HepG2 (cell line): ENCODE results near the gene DDX19B. TPM values are rescaled to one million over a fixed set of nuclear protein-coding genes. Genes with fewer than 3 reads are reported as not detected.

Experiments
- GTF3A ChIP-seq: sonication (generic); formaldehyde crosslinking; conservative IDR thresholded peaks from 2 replicates; pipeline ENCODE4 v1.4.0; 2020; ENCODE audit warnings: mild to moderate bottlenecking, missing genetic modification reagents
- HMG20B ChIP-seq: conservative IDR thresholded peaks from 2 replicates; pipeline ENCODE4 v1.6.1; 2016; ENCODE audit warnings: missing genetic modification reagents, missing compliant biosample characterization
- JUN ChIP-seq: sonication (generic); formaldehyde crosslinking; IDR thresholded peaks from 2 replicates; pipeline ENCODE4 v1.4.0; 2020; ENCODE audit warnings: mild to moderate bottlenecking, missing genetic modification reagents
- KDM6A ChIP-seq: IDR thresholded peaks from 2 replicates; pipeline ENCODE4 v1.6.1; 2016; ENCODE audit warnings: low read depth
- KLF12 ChIP-seq: sonication (generic); formaldehyde crosslinking; IDR thresholded peaks from 2 replicates; pipeline ENCODE4 v1.4.0; 2020; ENCODE audit warnings: missing genetic modification reagents, borderline replicate concordance
- KLF16 ChIP-seq, 2 experiments: sonication (generic) in 1 of 2; formaldehyde crosslinking in 1 of 2; IDR thresholded peaks; 2 replicates each; pipeline versions ENCODE4 v1.6.1 to v1.8.0; 2016 to 2023; ENCODE audit warnings: missing genetic modification reagents in 2 of 2, missing compliant biosample characterization in 1 of 2
- MTF1 ChIP-seq: sonication (generic); formaldehyde crosslinking; IDR thresholded peaks from 2 replicates; pipeline ENCODE4 v1.5.0; 2020; ENCODE audit warnings: missing genetic modification reagents
- NPAS2 ChIP-seq: sonication (generic); formaldehyde crosslinking; IDR thresholded peaks from 2 replicates; pipeline ENCODE4 v1.8.0; 2022; ENCODE audit warnings: mild to moderate bottlenecking, missing genetic modification reagents, borderline replicate concordance
- NR2C2 ChIP-seq: sonication (generic); formaldehyde crosslinking; IDR thresholded peaks from 2 replicates; pipeline ENCODE4 v1.4.0; 2020; ENCODE audit warnings: missing genetic modification reagents, mild to moderate bottlenecking, moderate library complexity, borderline replicate concordance
- NR2F2 ChIP-seq: IDR thresholded peaks from 2 replicates; pipeline ENCODE4 v1.6.1; 2012; ENCODE audit warnings: low read depth, inconsistent platforms, borderline replicate concordance
- POLR2A ChIP-seq, 2 experiments: IDR thresholded peaks; 2 replicates each; pipeline ENCODE4 v1.6.1; 2011; ENCODE audit warnings: low read depth in 2 of 2, low read length in 2 of 2, mild to moderate bottlenecking in 1 of 2, moderate library complexity in 1 of 2; ENCODE audit not compliant: insufficient read depth in 1 of 2
- POLR2G ChIP-seq: fragments of 200-400 bp; formaldehyde crosslinking; IDR thresholded peaks from 2 replicates; pipeline ENCODE4 v1.6.1; 2018; ENCODE audit warnings: mild to moderate bottlenecking, low read depth, low read length, moderate library complexity
- REXO4 ChIP-seq: sonication (generic); formaldehyde crosslinking; IDR thresholded peaks from 2 replicates; pipeline ENCODE4 v1.8.0; 2022; ENCODE audit warnings: missing genetic modification reagents, mild to moderate bottlenecking, borderline replicate concordance
- SMAD3 ChIP-seq: sonication (generic); formaldehyde crosslinking; IDR thresholded peaks from 2 replicates; pipeline ENCODE4 v1.4.0; 2020; ENCODE audit warnings: missing genetic modification reagents
- SOX5 ChIP-seq: IDR thresholded peaks from 2 replicates; pipeline ENCODE4 v1.6.1; 2016; ENCODE audit warnings: borderline replicate concordance
- ZC3H13 ChIP-seq: sonication (generic); formaldehyde crosslinking; IDR thresholded peaks from 2 replicates; pipeline ENCODE4 v1.8.1; 2023; ENCODE audit warnings: mild to moderate bottlenecking, missing genetic modification reagents, moderate library complexity
- ZNF20 ChIP-seq: sonication (generic); formaldehyde crosslinking; IDR thresholded peaks from 2 replicates; pipeline ENCODE4 v1.4.0; 2020; ENCODE audit warnings: mild to moderate bottlenecking, moderate library complexity, missing genetic modification reagents
- ZNF251 ChIP-seq: sonication (generic); formaldehyde crosslinking; IDR thresholded peaks from 2 replicates; pipeline ENCODE4 v1.9.0; 2021; ENCODE audit warnings: mild to moderate bottlenecking, missing genetic modification reagents
- ZNF430 ChIP-seq: sonication (generic); formaldehyde crosslinking; IDR thresholded peaks from 2 replicates; pipeline ENCODE4 v1.9.0; 2021; ENCODE audit warnings: mild to moderate bottlenecking, missing genetic modification reagents
- ZNF674 ChIP-seq: sonication (generic); formaldehyde crosslinking; IDR thresholded peaks from 2 replicates; pipeline ENCODE4 v1.5.0; 2020; ENCODE audit warnings: low read depth, mild to moderate bottlenecking, missing genetic modification reagents
- ZNF883 ChIP-seq: sonication (generic); formaldehyde crosslinking; IDR thresholded peaks from 2 replicates; pipeline ENCODE4 v1.5.1; 2020; ENCODE audit warnings: mild to moderate bottlenecking, missing genetic modification reagents; ENCODE audit errors: not compliant biosample characterization
- ZSCAN20 ChIP-seq: sonication (generic); formaldehyde crosslinking; IDR thresholded peaks from 2 replicates; pipeline ENCODE4 v1.4.0; 2020; ENCODE audit warnings: missing genetic modification reagents, mild to moderate bottlenecking, borderline replicate concordance
- polyA plus RNA-seq, 8 experiments: library from polyadenylated mRNA; depleted of rRNA in 3 of 8; stranded (reverse) in 7 of 8; unstranded in 1 of 8; fragments of >200 nt; fragmentation: Illumina TruSeq in 4 of 8; extraction: Trizol in 4 of 8; gene quantifications; 2 replicates each; pipeline versions ENCODE4 v1.2.1 to v1.2.3, GENCODE V29; 2011 to 2016; ENCODE audit warnings: low read depth in 4 of 8, missing spikeins in 1 of 8, mixed read lengths in 1 of 8; ENCODE audit not compliant: insufficient read depth in 1 of 8
- total RNA-seq, 5 experiments: library from RNA; depleted of rRNA; stranded (reverse); fragments of >200 nt; fragmentation: Illumina TruSeq; extraction: Trizol; gene quantifications; 2 replicates each; pipeline ENCODE4 v1.2.3, GENCODE V29; 2016; ENCODE audit warnings: low read depth in 1 of 5
- TF ChIP-seq, protein P1 (sequence below): sonication (generic); formaldehyde crosslinking; IDR thresholded peaks from 2 replicates; pipeline ENCODE4 v1.4.0; 2020; ENCODE audit warnings: missing genetic modification reagents
- TF ChIP-seq, protein P2 (sequence below): sonication (generic); formaldehyde crosslinking; IDR thresholded peaks from 2 replicates; pipeline ENCODE4 v1.8.0; 2022; ENCODE audit warnings: mild to moderate bottlenecking, missing genetic modification reagents, moderate library complexity
- TF ChIP-seq, protein P3 (sequence below): sonication (generic); formaldehyde crosslinking; conservative IDR thresholded peaks from 2 replicates; pipeline ENCODE4 v1.4.0; 2020; ENCODE audit warnings: missing genetic modification reagents

Gene DDX19B
- total and polyA plus RNA-seq, 2 of the 13 experiments (the other 11 are each of a cell fraction or from before 2014, with no cell fraction given) = 36.2 to 40.0 TPM

DNA sequence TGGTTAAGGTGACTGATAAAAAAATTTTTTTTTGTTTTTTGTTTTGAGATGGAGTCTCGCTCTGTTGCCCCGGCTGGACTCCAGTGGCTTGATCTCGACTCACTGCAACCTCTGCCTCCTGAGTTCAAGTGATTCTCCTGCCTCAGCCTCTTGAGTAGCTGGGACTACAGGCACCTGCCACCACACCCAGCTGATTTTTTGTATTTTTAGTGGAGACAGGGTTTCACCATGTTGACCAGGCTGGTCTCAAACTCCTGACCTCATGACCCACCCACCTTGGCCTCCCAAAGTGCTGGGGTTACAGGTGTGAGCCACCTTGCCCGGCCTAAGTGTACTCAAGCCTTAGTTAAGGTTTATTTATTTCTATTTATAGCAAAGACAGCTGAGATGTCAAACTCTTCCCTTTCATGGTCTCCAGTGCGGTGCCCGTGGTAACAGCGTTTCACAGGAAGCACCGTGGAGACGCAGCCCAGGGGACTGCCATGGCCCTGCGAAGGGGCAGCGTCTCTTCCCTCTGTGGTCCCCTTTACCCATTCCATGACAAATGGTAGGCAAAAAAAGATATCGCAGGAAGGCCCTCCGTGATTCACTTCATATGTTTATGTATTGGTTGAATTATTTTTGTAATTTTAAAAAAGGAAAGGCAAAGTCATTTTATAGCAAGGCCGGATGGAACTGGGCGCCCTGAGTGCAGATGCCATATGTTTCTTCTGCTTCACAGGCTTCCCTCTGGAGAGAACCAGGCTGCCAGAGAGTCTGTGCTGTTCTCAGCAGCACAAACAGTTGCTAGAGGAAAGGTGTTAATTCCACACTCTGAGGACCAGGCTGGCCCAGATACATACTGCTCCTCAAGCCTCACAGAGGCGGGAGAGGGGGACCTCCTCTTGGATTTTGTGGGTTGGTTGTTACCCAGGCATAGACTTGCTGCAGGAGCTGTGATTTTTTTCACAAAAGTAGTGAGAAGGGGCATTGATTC is 76.9 kb downstream of the DDX19B start (continued):
- TF ChIP-seq REXO4 (CRISPR knock-in tag) (no peak), NPAS2 (CRISPR knock-in tag) (no peak), KLF12 (CRISPR knock-in tag) (no peak), MTF1 (no peak), KLF16 (CRISPR knock-in tag; IDR thresholded peaks at IDR 0.05) (no peak), SOX5 (CRISPR knock-in tag) (no peak), ZSCAN20 (CRISPR knock-in tag) (no peak), SMAD3 (CRISPR knock-in tag) (no peak), POLR2G (peak; percentile 51), HMG20B (CRISPR knock-in tag) (no peak), ZNF674 (CRISPR knock-in tag) (no peak), ZNF20 (CRISPR knock-in tag) (no peak), POLR2A (IDR thresholded peaks at IDR 0.05; ENCODE audit: insufficient read depth in 1 of 2, low read depth in 2 of 2, low read length in 2 of 2) (peak in 1 of 2 experiments; percentile 17; a peak in 1 of 4 replicates), ZNF251 (CRISPR knock-in tag) (no peak), NR2C2 (no peak), ZNF430 (CRISPR knock-in tag) (no peak), KDM6A (CRISPR knock-in tag) (no peak), NR2F2 (no peak), JUN (CRISPR knock-in tag) (no peak), ZC3H13 (CRISPR knock-in tag) (0 out of 2 replicates have a peak, but pooled peaks have one; percentile 20), GTF3A (no peak), ZNF883 (no peak)
- TF ChIP-seq, protein P1, sequence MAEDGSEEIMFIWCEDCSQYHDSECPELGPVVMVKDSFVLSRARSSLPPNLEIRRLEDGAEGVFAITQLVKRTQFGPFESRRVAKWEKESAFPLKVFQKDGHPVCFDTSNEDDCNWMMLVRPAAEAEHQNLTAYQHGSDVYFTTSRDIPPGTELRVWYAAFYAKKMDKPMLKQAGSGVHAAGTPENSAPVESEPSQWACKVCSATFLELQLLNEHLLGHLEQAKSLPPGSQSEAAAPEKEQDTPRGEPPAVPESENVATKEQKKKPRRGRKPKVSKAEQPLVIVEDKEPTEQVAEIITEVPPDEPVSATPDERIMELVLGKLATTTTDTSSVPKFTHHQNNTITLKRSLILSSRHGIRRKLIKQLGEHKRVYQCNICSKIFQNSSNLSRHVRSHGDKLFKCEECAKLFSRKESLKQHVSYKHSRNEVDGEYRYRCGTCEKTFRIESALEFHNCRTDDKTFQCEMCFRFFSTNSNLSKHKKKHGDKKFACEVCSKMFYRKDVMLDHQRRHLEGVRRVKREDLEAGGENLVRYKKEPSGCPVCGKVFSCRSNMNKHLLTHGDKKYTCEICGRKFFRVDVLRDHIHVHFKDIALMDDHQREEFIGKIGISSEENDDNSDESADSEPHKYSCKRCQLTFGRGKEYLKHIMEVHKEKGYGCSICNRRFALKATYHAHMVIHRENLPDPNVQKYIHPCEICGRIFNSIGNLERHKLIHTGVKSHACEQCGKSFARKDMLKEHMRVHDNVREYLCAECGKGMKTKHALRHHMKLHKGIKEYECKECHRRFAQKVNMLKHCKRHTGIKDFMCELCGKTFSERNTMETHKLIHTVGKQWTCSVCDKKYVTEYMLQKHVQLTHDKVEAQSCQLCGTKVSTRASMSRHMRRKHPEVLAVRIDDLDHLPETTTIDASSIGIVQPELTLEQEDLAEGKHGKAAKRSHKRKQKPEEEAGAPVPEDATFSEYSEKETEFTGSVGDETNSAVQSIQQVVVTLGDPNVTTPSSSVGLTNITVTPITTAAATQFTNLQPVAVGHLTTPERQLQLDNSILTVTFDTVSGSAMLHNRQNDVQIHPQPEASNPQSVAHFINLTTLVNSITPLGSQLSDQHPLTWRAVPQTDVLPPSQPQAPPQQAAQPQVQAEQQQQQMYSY (CRISPR knock-in tag) = no peak
- TF ChIP-seq, protein P2, sequence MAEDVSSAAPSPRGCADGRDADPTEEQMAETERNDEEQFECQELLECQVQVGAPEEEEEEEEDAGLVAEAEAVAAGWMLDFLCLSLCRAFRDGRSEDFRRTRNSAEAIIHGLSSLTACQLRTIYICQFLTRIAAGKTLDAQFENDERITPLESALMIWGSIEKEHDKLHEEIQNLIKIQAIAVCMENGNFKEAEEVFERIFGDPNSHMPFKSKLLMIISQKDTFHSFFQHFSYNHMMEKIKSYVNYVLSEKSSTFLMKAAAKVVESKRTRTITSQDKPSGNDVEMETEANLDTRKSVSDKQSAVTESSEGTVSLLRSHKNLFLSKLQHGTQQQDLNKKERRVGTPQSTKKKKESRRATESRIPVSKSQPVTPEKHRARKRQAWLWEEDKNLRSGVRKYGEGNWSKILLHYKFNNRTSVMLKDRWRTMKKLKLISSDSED (CRISPR knock-in tag) = no peak
- TF ChIP-seq, protein P3, sequence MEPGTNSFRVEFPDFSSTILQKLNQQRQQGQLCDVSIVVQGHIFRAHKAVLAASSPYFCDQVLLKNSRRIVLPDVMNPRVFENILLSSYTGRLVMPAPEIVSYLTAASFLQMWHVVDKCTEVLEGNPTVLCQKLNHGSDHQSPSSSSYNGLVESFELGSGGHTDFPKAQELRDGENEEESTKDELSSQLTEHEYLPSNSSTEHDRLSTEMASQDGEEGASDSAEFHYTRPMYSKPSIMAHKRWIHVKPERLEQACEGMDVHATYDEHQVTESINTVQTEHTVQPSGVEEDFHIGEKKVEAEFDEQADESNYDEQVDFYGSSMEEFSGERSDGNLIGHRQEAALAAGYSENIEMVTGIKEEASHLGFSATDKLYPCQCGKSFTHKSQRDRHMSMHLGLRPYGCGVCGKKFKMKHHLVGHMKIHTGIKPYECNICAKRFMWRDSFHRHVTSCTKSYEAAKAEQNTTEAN = no peak
